ENCODE data around the gene NPS. TPM values are rescaled to one million over a fixed set of nuclear protein-coding genes. Genes with fewer than 3 reads are reported as not detected.

Gene NPS
- total RNA-seq, 1 donor, result not detected

GRCh38 chr10:127580822-127581221, 31.7 kb downstream of the NPS start:
- Histone ChIP-seq H3K36me3 (ENCODE audit: insufficient read depth, low read length) (no peaks in the 10 kb centered on the region), H3K79me2 (ENCODE audit: insufficient read depth, low read length) (no peaks in the 10 kb centered on the region), H3K27me3 (ENCODE audit: insufficient read depth, low read length) (no peaks in the 10 kb centered on the region), H4K20me1 (ENCODE audit: insufficient read depth, low read length) (no peaks in the 10 kb centered on the region), H3K4me2 (ENCODE audit: insufficient read depth, low read length) (no peak overlapping the region), H2AFZ (ENCODE audit: low read length) (no peak overlapping the region), H3K9me3 (ENCODE audit: low read depth, low read length) (no peaks in the 10 kb centered on the region), H3K27ac (ENCODE audit: low read depth, low read length) (no peak overlapping the region), H3K4me1 (ENCODE audit: insufficient read depth, low read length) (no peaks in the 10 kb centered on the region), H3K4me3 (ENCODE audit: insufficient read depth, low read length) (no peak overlapping the region)
- no peak for TF ChIP-seq CTCF (IDR thresholded peaks at IDR 0.05; ENCODE audit: extremely low read depth, low read depth, low read length)
- no peak for DNase-seq (ENCODE audit: insufficient read length, low spot score, missing footprints)

GRCh38 chr10:127585519-127586023, 36.5 kb downstream of the NPS start:
- Histone ChIP-seq H3K9me3 (ENCODE audit: low read depth, low read length) (no peaks in the 10 kb centered on the region), H2AFZ (ENCODE audit: low read length) (no peak overlapping the region), H3K4me2 (ENCODE audit: insufficient read depth, low read length) (no peak overlapping the region), H3K36me3 (ENCODE audit: insufficient read depth, low read length) (no peaks in the 10 kb centered on the region), H3K4me1 (ENCODE audit: insufficient read depth, low read length) (no peaks in the 10 kb centered on the region), H4K20me1 (ENCODE audit: insufficient read depth, low read length) (no peaks in the 10 kb centered on the region), H3K27ac (ENCODE audit: low read depth, low read length) (no peak overlapping the region), H3K27me3 (ENCODE audit: insufficient read depth, low read length) (no peaks in the 10 kb centered on the region), H3K4me3 (ENCODE audit: insufficient read depth, low read length) (no peak overlapping the region), H3K79me2 (ENCODE audit: insufficient read depth, low read length) (no peaks in the 10 kb centered on the region)
- TF ChIP-seq CTCF (IDR thresholded peaks at IDR 0.05; ENCODE audit: extremely low read depth, low read depth, low read length), result no peak
- no peak for DNase-seq (ENCODE audit: insufficient read length, low spot score, missing footprints)

- no peak for TF ChIP-seq CTCF (IDR thresholded peaks at IDR 0.05; ENCODE audit: extremely low read depth, low read depth, low read length)
- Histone ChIP-seq H4K20me1 (ENCODE audit: insufficient read depth, low read length) (no peaks in the 10 kb centered on the region), H3K27ac (ENCODE audit: low read depth, low read length) (no peak overlapping the region), H3K4me2 (ENCODE audit: insufficient read depth, low read length) (no peak overlapping the region), H2AFZ (ENCODE audit: low read length) (no peak overlapping the region), H3K4me1 (ENCODE audit: insufficient read depth, low read length) (no peaks in the 10 kb centered on the region), H3K79me2 (ENCODE audit: insufficient read depth, low read length) (no peaks in the 10 kb centered on the region), H3K36me3 (ENCODE audit: insufficient read depth, low read length) (no peaks in the 10 kb centered on the region), H3K9me3 (ENCODE audit: low read depth, low read length) (no peaks in the 10 kb centered on the region), H3K4me3 (ENCODE audit: insufficient read depth, low read length) (no peak overlapping the region), H3K27me3 (ENCODE audit: insufficient read depth, low read length) (no peaks in the 10 kb centered on the region)
- DNase-seq (ENCODE audit: insufficient read length, low spot score, missing footprints), result no peak
Measured at GRCh38 chr10:127587668-127588365, 38.7 kb downstream of the NPS start.

GRCh38 chr10:127592586-127592985, 43.5 kb downstream of the NPS start:
- H3K4me3 ChIP-seq (ENCODE audit: insufficient read depth, low read length), result no peak overlapping the region
- no peak overlapping the region for H2AFZ ChIP-seq (ENCODE audit: low read length)
- no peak for TF ChIP-seq CTCF (IDR thresholded peaks at IDR 0.05; ENCODE audit: extremely low read depth, low read depth, low read length)
- no peaks in the 10 kb centered on the region for H3K4me1 ChIP-seq (ENCODE audit: insufficient read depth, low read length)
- no peak for DNase-seq (ENCODE audit: insufficient read length, low spot score, missing footprints)
- no peaks in the 10 kb centered on the region for H3K79me2 ChIP-seq (ENCODE audit: insufficient read depth, low read length)
- H4K20me1 ChIP-seq (ENCODE audit: insufficient read depth, low read length), result no peaks in the 10 kb centered on the region
- H3K27ac ChIP-seq (ENCODE audit: low read depth, low read length), result no peak overlapping the region
- H3K9me3 ChIP-seq (ENCODE audit: low read depth, low read length), result no peaks in the 10 kb centered on the region
- no peak overlapping the region for H3K4me2 ChIP-seq (ENCODE audit: insufficient read depth, low read length)
- no peaks in the 10 kb centered on the region for H3K27me3 ChIP-seq (ENCODE audit: insufficient read depth, low read length)
- H3K36me3 ChIP-seq (ENCODE audit: insufficient read depth, low read length), result no peaks in the 10 kb centered on the region
